Left ventricle myocardium superior (tissue), 1 donor: ENCODE measurements around the gene KIF3A. TPM values are rescaled to one million over a fixed set of nuclear protein-coding genes. Genes with fewer than 3 reads are reported as not detected.

Experiments used
- ATAC-seq: fragments of 200-7000 bp; cut with Tn5 transposase; one replicate; pipeline ENCODE4 v1.9.1; 2020; ENCODE audit warnings: mild to moderate bottlenecking, moderate library complexity
- DNase-seq: peaks from one replicate; pipeline ENCODE4 v3.0.0-alpha.2; 2020
- intact Hi-C: fragments of 100-400 bp; cut with micrococcal nuclease; formaldehyde crosslinking; loops from one replicate; pipeline ENCODE4 v1.11.0; 2022
- total RNA-seq: library from RNA; stranded (reverse); fragmentation: NEBNext Ultra II Directional; extraction: Animal tissue kit (Norgen Biotek cat#: 25700); gene quantifications from one replicate; pipeline ENCODE4 v1.2.1, GENCODE V29; 2021
- donor health status: DM: no; HTN: yes; CAD: no; lungs with severe emphysema.

The KIF3A gene
- total RNA-seq, 1 donor from 2014 or later: 12.4 TPM

- no peak for DNase-seq
- ATAC-seq: peak; percentile 21
- intact Hi-C loops: no loop called here
Measured at GRCh38 chr5:132772291-132773070, 35.1 kb upstream of the KIF3A start.

DNA sequence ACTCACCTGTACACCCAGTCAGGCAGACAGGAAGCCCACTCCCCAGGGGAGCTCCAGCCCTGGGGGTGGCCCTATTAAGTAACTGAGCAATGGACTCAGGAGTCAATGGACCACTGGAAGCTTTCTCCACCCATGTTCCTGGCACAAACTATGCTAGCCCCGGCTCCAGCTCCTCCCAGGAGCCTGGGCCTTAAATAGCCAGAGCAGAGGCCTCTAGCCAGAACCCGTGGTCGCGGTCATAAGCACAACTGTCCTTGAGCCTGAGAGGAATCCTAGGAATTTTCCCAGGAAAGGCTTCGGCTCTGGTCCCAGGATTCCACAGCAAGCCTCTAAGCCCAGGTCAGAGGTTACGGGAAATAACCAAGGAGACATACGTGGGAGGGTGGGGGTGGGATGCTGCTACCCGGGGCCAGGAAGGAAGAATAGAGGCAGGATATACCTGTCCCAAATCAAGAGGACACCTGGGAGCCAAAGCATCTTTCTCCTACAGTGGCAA is 34.2 kb upstream of the KIF3A start:
- DNase-seq (peak; percentile 68), ATAC-seq (peak; percentile 62)
- intact Hi-C loops: no loop called here

GRCh38 chr5:132770476-132771159 is 33.3 kb upstream of the KIF3A start:
- intact Hi-C loops: no loop called here
- no peak for DNase-seq
- no peak for ATAC-seq

DNA sequence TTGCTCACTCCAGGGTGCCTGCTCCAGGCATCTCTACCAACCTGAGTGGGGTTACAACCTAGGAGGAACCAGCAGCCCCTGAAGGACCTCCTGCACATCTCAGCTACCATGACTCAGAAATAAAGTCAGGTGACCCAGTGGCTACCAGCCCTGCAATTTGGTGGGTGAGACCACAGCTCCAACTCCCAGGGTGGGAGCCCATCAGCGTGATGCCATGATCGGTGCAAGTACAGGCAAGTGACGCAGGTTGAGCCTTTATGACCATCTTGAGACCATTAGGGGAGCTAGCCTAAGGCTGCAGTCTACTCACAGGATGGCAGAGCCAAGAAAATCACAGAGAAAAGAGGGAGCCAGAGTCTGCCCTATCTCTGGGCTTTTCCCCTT is 31.1 kb upstream of the KIF3A start:
- ATAC-seq (no peak), DNase-seq (no peak)
- intact Hi-C loops: no loop called here

- intact Hi-C loops: no loop called here
- peak; percentile 56 for DNase-seq
- peak; percentile 19 for ATAC-seq
Measured at GRCh38 chr5:132767150-132767549, 29.8 kb upstream of the KIF3A start.

DNA sequence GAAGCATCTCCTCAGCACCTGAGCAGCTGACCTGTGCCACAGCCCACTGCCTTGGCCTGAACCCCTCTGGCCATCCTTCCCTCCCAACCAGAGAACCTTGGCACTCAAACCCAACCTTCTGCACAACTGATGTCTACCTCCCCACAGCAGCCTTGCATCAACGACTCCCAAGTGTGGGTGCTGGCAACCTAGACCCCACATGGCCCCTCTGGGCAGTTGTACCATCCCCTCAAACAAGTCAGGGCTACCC is 29.4 kb upstream of the KIF3A start:
- DNase-seq: no peak
- ATAC-seq: no peak
- intact Hi-C loops: no loop called here

DNA sequence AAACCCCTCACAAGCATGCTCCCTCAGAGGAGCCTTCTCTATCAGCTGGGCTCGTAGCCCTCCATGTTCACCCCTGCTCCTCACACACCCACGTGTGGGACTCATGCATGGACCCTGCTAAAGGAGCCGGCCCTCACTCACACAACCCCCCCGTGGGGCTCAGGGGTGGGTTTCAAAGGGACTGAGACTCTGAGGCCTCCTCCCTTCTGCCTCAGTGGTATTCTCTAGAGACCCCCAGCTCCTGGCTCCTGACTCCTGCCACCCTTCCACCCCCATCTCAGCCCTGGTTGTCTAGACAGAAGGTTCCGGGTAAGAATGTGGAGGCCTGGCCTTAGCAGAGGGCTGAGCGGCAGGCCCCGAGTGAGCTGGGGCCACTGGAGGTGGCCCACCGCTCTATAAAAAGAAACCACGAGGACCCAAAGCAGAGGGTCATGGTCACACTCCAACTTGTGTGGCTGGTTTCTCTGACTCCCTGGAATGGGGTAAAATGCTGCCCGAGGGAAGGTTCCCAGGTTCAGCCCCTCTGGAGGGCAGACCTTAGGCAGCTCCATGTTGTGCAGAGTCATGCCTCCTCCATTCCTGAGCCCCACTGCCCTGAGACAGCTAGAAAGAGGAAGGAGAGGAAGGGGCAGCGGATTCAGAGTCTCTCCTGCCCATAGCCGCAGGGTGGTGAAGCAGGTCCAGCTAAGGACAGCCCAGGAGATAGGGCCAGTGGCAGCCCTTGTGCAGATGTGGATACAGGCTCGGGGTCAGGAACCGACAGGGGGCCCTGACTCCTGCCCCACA is 28.9 kb upstream of the KIF3A start:
- intact Hi-C loops: no loop called here
- DNase-seq (no peak), ATAC-seq (no peak)

GRCh38 chr5:132765311-132766019 is 28.1 kb upstream of the KIF3A start:
- DNase-seq (peak; percentile 55), ATAC-seq (peak; percentile 47)
- intact Hi-C loops: no loop called here

DNA sequence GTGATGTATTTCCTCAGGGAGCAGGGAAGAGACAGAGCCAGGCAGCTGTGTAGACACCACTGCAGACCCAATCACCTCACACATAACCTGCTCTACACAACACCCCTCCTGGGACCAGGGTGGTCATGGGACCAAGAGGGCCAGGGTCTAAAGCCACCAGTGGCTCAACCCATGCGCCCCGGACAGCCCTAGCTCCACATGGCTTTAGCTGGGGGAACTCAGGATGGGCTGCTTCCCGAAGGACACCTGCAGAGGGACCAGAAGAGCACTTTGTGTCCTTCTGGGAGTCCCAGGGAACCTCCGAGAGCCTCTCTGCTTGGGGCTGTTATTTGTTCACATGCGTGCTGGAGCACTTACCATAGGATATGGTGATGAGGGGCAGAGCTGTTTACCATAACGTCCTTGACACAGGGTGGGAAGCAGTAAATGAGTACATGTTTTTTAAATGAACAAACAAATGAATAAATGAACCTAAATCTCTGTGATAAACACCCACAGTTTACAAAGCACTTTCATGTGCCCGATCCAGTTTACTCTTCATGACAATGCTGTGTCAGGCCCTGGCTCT is 27.4 kb upstream of the KIF3A start:
- intact Hi-C loops: no loop called here
- ATAC-seq: no peak
- no peak for DNase-seq

DNA sequence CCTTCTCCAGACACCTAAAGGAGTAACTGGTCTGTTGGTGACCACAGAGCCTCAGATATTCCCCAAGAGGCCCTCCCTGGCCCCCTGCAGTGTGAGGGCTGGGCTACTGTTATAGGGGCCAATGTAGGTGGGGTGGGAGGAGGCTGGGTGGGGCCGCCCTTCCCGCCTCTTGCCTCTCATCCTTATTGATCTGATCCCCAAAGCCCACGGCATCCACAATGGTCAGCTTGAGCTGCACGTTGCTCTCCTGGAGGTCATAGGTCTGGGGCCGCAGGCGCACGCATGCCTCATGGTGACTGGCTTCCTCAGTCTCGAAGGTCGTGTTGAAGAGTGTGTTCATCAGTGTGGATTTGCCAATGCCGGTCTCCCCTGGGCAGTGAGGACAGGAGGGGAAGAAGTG is 26.7 kb upstream of the KIF3A start:
- intact Hi-C loops: no loop called here
- no peak for DNase-seq
- ATAC-seq: no peak

- DNase-seq (no peak), ATAC-seq (no peak)
- intact Hi-C loops: no loop called here
Measured at GRCh38 chr5:132763181-132764036, 26.1 kb upstream of the KIF3A start.

GRCh38 chr5:132762246-132763000 is 25.1 kb upstream of the KIF3A start:
- ATAC-seq (no peak), DNase-seq (no peak)
- intact Hi-C loops: no loop called here

DNA sequence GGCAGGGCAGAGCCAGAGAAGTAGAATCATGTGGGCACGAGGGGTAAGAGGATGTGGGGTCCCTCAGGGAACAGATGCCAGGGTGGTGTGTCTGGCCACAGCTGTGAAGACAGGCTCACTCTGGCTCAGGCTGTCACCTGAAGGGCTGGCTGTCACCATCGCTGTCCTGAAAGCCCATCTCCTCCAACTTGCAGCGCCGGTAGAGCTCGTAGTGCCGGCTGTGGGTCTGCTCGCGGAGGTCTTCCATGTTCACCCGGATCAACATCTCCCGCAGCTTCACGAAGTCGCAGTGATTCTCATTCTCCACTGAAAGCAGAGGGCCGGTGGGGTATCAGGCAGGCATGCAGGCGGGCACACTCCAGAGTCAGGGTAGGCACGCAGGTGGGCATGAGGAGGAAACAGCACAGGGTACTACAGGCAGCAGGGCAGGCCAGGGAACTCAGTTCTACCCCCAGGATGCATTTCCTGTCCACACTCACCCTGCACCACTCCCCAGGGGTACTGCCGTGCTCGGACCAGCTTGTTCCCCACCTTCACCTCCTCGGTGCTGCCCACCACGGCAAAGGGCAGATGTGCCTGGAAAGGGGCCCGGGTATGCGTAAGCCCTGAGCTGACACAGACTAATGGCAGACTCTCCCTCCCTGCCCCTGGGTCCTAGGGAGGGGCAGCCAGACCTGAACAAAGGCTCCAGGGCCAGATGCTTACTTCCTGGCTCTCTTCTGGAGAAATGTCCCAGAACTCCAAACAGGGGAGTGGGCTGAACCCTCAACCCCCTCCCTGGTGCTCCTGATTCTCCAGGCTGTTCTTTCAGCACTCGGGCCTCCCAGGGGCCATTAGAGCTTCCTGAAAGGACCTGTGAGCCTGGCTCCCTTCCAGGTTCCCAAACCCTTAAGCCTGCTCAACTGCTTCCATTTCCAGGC is 24.2 kb upstream of the KIF3A start:
- intact Hi-C loops: no loop called here
- DNase-seq: no peak
- ATAC-seq: no peak

- ATAC-seq (no peak), DNase-seq (no peak)
- intact Hi-C loops: no loop called here
Measured at GRCh38 chr5:132760601-132761317, 23.4 kb upstream of the KIF3A start.

- ATAC-seq: no peak
- DNase-seq: no peak
- intact Hi-C loops: no loop called here
Measured at GRCh38 chr5:132760049-132760420, 22.7 kb upstream of the KIF3A start.
